Measurements from ENCODE around the gene SEMA5A.

The SEMA5A gene

DNA sequence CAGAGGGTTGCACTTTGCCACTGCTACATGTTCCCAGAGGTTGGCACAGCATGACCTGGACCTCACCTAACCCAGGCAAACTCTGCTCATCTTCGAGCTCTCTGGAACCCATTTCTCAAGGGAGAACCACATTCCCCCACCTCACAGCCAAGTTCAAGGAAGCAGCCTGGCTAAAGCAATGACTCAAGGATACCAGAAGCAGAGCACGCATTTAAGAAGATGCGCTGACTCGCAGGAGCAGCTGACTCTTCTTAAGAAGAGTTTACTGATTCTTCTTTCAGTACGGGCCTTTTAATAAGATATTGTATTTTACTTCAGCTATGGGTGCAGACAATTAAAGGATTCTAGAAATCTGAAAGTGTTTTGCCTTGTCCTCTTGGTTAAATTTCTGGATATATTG lies 4.1 kb upstream of the SEMA5A start:
- DNase-seq (ENCODE audit: low spot score): no peak

DNA sequence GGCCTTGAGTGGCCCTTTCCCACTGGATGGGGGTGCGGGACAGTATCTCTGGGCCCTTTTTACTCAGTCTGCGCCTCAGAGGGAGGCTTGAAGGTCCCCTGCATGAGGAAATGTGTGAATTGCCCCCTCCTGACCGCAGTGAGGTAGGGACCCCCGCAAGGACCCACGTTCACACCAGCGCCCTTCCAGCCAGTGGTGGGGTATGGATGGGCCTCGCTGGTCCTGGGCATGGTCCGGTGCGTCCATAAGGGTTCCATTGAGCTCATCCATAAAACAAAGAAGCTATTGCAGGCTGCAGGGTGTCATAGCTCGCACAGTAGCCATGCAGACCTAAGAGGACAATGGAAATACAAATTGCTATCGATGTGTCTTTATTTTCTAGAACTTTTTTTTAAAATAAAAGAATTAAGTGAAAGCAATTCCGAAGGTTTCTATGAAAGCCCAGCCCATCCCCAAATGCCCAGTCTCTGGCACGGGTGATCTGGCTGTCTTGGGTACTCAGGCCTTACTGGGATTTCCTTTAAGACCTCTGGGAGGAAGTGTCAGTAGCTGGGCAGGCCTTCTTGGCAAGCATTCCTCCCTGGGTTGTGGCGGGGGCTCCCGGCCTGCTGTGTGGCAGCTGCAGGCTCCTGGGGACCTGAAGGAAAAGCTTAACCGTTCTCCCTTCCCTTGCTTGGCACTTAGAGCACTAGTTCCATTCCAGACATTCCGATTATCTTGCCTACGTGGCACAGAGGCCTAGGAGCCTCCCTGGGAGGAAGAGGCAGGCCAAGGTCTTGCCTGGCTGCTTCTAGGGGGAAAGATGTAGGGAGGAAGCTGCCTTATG lies 1.5 kb upstream of the SEMA5A start:
- peak; percentile 76 for DNase-seq (ENCODE audit: low spot score)

DNA sequence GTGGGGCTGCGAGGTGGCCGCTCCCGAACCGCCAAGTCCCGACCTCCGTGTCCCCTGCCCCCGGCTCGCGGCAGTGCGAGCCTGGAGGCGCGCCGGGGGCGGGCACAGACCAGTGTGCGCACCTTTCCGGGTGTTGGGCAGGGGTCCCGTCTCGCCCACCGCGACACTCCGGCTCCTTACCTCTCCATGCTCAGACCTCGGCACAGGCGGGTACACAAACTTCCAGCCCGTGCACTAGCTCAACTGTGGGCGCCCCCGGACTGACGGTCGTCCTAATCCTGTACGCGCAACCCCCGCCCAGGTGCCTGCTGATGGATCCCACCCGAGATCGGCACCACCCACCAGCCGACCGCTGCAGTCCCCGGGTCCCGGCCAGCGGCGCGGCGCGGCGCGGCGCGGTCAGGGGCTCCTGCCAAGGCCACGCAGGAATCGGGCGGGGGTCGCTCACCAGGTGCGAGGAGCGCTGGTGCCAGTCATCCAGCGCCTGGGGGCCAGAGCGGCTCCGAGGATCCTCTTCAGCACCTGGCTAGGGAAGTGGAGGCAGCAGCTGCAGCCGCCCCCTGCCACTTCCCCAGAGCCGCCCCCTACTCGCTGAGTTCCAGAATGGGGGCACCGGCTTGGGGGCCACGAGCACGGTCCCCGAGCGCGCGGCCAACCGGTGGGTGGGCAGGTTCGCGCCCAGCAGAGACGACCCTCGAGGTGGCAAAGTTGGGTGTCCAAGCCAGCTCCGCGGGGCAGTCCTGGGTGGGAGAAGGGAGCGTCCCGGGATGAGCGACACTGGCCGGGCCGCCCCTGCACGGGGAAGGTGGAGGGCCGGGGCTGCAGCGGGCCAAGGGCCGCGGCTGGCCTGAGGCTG lies 511 bp downstream of the SEMA5A start:
- no peak for DNase-seq (ENCODE audit: low spot score)

DNA sequence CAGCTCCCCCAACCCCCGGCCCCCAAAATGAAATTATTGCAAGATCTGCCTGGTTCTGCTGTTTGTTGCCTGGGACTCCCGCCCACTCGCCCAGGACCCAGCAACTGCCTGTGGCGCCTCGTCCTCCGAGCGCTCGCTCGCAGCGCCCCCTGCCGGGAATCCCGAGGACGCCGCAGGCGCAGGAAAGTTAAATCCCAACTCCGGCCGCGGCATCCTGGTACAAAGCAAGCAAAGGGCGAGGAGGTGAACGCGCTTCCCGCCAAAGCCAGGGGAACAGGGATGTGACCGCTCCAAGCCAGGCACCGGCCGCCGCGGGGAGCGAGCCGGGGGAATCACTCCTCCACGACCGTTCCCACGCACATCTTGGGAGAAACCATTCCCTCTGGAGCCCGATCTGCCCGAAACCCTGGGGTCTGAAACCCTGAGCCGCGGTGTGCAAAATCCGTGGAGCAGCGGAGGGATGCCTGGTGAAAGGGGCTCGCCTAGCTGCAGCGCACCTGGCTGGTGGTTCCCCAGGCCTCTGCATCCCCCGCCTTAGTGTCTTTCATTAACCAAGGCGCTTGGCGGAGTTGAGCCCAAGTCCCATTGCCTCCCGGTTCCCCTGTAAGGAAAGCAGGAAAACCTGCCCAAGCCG lies 1.3 kb downstream of the SEMA5A start:
- DNase-seq (ENCODE audit: low spot score): peak; percentile 87

DNA sequence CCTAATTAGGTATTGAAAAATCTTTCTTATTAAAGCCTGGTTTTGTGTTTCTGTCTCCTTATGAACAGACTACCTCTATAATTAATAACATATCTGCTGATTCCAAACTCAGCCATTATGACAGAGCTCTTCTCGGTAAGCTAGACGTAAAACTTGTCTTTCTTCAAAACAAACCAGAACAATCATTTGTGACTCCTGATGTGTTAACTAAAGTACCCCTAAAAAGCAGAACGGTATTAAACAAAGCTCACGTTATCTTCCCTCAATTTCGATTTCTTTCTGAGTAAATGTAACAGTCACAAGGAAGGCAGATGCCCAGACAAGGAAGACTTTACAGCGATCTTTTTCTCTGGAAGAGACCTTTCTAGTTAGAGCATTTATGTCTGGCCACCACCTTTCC lies 1.8 kb downstream of the SEMA5A start:
- DNase-seq (ENCODE audit: low spot score): no peak

DNA sequence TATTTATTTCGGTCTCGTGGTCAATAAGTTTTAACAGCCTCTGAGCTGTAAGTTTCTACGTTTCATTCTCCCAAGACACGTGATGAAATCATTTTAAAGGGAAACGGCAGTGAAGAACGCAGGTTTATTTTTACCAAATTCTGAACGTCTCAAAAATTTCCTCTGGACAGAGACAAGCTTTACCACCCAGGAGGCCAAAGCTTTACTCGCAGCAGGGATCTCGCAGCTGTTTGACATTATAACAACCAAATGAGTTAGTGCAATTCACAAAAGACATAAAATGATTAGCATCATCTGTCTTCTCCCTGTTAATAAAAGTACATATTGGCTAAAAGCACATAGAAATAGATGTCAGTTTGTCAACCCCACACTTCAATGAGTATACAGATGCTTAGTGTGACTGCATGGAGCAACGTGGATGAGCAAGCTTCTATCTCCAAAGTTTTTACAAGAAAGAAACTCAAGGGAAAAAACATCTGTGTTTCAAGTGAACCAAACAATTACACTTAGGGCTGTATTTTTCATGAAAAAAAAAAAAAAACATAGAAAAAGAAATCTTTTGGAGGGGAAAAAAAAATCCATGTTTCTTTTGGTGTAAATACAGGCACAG lies 2.5 kb downstream of the SEMA5A start:
- peak; percentile 63 for DNase-seq (ENCODE audit: low spot score)

DNA sequence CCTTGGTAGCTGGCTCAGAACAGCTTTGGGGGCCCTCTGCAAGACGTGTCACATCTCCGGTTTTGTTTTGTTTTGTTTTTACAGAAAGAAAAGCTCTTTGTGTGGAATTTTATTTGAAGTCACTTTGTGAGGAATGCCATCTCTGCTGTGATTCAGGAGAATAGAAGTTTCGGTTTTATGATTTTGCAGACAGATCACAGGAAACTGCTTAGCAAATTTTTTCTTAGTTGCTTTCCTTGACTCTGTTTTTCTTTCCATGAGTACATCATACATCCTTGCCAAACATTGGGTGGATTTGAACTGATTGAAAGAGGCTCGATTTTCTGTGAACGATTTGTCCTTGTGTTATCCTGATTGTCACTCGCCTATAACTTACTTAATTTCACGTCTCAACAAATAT lies 5.1 kb downstream of the SEMA5A start:
- DNase-seq (ENCODE audit: low spot score): no peak

DNA sequence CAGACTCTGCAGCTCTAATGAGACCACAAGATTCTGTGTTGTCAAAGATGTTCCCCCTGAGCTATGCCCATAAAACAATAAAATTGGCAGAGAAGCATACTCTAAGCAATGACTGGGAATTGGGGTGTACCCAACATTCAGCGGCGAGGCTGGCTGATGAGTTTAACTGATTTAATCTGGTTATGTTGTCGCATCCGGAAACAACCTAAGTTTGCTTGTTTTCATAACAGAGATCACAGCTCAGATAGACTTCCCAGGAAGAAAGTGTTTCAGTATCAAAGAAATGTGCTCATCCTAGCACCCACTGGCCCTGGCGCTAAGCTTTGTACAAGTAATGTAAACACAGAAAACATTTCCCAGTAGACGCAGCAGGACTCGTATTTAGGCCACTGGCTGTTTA lies 7.4 kb downstream of the SEMA5A start:
- DNase-seq (ENCODE audit: low spot score): no peak

DNA sequence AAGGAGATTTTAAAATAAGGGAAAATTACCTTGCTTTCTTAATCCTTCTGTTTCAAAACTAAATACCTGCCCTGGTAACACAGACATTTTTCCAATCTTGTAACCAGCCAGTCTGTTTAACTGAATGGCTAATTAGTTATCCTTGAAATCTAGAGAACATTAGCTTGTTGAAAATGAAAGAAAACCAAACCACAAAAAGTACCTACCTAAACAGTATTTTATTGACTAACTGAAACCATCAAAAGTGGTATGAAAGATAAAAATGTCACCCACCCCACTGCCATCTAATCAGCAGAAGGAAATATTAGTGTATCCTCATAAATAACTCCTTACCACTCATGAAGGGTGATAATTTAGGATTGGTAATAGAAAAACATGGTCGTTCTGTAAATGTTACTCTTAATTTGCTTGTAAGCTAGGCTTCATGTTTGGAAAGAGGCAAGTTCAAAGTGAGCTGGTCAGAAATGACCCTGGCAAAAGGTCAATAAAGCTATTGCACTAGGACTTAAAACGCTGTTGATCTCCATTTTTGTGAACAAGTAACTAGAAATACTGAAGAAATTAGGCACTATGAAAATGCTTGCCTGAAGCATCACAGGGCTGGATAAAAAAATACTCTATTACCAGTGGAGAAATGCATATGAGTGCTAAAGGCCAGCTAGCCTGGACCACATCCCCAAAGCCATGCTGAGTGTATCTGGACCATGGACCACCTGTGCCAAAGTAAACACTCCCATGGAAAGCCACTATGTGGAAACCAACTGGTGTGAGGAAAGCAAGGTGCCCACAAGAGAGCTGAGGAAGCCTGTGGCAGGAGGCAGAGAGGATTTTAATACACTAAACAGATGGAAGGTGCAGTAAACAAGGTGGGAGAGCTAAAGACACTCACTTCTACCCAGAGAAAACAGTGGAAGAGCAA lies 8.4 kb downstream of the SEMA5A start:
- no peak for DNase-seq (ENCODE audit: low spot score)

DNA sequence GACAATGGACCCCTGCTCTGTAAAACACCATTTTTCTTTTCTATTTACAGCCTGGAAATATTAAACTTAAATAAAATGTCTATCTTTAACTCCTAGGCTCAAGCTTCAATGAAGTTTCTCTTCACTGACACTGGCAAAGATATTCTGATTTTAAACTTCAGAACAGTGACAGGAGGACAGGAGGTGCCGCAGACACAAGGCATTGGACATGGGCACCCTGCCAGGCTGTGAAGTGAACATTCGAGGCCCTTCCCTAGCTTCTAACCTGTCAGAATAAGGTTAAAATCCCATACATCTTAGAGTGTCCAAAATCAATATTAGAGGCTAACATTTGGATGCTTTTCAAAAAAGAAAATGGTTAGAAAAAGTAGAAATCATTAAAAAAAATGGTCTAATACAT lies 9.2 kb downstream of the SEMA5A start:
- no peak for DNase-seq (ENCODE audit: low spot score)

DNA sequence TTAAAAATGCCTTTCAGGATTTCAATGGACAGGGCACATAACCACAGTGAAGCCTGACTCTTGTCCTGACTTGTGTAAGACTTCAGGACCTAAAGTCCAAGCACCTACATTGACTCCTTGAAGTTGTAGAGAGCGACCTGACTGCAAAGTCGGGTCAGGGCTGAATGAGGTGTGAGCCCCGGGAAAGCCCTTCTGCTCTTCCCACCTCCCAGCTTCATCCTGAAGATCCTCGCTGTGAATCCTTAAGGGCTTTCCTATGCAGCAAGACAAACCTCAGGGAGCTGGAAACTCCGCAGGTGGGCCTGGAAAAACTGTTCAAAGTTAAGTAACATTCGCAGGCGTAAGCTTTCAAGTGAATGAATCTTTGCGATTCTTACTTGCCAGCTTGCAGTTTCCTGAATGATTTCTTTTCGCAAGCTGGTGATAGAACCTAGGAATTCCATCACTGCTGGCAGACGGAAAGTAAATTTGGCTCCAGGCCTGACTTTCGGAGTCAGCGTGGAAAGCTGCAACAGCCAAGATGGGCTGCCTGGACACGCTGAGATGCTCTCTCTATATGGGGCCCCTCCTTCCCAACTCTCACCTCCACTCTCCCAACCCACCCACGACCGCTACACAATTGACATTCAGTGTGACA lies 10.9 kb downstream of the SEMA5A start:
- DNase-seq (ENCODE audit: low spot score): no peak

DNA sequence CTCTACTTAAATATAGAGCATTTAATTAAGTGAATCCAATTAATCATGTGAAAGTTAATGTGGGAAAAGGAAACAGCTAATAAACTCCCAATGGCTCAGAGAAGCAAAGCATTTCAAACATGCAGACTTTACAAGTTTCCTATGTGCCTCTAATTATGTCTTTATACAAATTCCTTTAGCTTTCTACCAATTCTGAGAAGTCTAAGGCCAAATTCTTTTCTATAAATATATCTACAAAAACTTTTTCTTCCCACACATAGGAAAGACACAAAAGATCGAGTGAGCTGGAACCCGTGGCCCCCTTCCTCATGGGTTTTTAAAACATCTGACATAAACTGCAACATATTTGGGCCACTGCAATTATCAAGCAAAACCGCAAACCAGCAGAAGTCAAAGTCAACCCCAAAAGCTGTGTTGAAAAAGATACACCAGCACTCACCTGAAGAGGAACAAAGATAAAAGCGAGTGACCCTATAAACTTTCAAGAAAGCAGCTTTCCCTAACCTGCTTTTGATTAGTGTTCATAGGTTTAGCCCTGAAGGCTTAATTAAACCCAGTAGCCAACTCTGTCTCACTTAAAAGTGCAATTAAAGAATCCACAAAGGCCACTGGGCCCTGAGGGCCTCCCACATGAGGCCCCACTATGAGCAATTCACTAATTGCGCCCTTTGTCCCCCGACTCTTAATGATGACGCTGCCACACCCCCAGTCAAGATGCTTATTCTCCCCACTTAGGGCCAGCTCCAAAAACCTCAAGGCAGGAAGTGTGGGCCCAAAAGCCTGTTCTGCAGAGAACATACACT lies 12.1 kb downstream of the SEMA5A start:
- no peak for DNase-seq (ENCODE audit: low spot score)

DNA sequence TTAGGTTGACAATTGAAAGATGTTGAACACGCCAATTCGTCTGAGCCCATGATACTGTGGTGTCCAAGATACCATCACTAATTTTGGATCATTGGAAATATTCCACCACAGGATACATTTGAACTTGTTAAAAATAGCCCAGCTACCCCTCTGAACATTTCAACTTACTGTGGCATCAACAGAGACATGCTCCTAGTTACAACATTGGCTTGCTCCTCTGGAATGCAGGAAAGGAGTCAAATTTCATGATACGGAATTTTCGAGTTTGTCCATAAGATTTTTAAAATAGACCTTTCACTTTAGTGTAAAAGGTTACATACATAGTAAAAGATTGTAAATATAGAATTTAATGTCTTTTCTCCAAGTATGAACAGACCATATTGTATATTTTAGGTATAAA lies 12.8 kb downstream of the SEMA5A start:
- no peak for DNase-seq (ENCODE audit: low spot score)

DNA sequence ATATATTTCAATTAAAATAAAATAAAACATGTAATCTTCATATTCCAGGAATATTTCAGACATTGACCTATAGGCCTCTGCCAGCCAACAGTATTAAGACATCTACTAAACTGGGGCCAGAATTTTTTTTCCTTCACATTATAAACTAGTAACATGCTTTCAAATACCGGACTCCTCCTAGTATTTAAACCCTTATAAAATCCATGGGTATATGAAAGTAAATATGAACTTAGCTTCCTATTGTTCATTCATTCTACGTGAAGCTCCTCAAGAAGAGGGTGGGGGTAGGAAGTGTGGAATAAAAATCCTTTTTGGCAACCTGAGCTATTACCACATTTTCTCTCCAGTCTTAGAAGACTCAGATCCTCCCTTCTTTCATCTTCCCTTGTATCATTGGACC lies 16.4 kb downstream of the SEMA5A start:
- no peak for DNase-seq (ENCODE audit: low spot score)

DNA sequence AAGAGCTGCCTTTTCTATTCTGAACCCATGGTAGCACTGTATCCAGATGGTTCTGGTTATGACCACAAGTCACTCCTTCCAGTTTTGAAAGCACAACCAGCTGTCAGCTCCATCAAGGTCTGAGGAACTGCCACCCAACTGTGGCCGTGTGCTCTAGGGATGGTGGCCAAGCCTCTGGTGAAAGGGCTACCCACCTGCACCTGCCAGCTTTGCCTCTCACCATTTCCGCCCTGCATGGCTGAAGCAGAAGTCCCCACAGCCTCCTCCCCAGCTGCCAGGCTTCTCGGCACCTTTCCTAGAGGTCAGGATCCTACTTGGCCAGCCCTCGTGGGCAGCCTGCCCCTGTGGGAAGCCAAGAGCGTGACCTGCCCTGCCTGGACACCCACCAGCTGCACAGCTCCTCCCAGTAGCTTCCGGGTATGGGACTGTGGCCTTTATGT lies 16.8 kb downstream of the SEMA5A start:
- DNase-seq (ENCODE audit: low spot score): no peak

DNA sequence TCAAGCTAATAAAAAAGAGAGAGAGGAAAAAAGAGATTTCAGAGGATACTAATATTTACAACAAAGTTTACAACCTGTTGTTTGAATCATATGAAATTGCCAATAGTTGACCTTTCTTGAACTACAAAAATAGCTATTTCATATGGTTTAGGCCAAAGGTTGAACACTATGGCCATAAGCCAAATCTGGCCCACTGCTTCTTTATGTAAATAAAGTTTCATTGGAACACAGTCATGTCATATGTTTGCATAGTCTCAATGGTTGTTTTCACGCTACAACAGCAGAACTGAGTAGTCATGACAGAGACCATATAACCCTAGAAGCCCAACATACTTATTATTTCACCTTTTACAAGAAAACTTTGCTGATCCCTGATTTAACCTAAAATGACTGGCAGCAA lies 20.9 kb downstream of the SEMA5A start:
- DNase-seq (ENCODE audit: low spot score): no peak

DNA sequence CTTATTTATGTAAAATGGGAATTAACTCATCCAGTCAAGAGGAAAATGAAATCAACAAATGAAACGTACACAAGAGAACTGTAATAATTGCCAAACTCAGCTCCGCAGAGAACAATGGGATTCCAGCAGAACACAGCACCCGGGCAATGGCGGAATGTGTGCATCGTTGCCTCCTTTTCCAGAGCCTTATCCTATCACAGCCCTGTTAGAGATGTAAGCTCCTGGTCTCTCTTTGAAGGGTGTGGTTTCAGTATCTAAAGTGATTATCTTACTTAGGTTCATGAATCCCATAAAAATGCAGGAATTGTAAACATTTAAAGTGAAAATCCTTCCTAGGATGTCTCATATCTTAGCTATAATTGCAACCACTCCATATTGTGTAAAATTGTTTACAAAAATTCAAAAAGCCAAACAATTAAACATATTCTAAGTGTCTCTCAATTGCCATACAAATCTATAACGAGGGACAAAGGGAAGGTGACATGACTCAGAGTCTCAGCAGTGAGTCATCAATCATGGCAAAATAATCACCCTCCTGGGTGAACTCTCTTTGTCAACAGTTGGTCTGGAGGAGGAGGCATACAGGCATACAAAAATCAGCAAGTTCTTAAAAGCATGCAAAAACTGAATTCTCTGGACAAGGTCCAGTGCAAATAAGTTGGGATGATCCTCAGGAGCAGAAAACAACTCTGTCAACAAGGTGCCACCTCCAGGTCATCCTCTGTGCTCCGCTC lies 22.6 kb downstream of the SEMA5A start:
- no peak for DNase-seq (ENCODE audit: low spot score)

DNA sequence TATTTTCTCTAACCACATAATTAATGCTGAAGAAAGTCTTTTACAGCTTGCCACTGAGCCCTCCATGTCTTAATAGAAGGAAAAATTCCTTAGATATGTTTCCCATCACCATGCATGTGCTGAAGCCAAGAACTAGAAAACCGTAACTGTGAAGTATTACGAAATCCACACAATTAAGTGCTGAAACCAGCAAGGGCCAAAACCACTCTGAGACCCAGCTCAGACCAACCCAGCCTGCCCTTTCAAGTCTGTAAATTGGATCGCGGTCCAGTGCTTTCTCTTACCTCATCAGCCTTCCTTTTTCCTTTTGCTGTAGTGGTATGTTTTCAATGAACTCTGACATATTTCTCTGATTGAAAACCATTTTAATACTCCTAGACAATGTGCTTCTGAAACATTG lies 26.3 kb downstream of the SEMA5A start:
- no peak for DNase-seq (ENCODE audit: low spot score)

DNA sequence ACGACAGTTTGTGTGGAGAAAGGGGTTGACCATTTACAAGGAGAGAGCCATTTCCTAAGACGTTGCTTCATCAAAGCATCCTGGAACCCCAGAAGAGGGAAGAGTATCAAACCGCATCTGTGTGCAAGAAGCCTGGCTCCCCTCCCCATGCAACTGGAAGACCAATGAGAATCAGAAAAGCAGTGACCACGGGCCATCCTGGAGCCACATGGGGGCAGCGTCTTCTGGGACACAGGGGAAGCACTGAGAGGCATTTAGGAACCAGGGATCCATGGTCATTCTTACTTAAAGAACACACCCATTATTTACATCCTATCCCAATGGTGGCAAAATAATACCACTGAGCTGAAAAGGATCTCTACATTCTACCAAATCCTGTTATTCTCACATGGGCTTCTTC lies 29.3 kb downstream of the SEMA5A start:
- peak; percentile 20 for DNase-seq (ENCODE audit: low spot score)

All from globus pallidus (tissue), 1 donor.